Activated CD4-positive, CD25-positive, alpha-beta regulatory T cell treated with anti-CD3 and anti-CD28 coated beads, Interleukin-2, amount 50 U/mL, for 16 hours (primary cell): Measurements from ENCODE around the gene LCE2B.

ENCODE experiments used
- DNase-seq: peaks from one replicate; pipeline ENCODE4 v3.0.0-alpha.2; 2020; ENCODE audit warnings: low read depth, low spot score

Gene LCE2B

DNA sequence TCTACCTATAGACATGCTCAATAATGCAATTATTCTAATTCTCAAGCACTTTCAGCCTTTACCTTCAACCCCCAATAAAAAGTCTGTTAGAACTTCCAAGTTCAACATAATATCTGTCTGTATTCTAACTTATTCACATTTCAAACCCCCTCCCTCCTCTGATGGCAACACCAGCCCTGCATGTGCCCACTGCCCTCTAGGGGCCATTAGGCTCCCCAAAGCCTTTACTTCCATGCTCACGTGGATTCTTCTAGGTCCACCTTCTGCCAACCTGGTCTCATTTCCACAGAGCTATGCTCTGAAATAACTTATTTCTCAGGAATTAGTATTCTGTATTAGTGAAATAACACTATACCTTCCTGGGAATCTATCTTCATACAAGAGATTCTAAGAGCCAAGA lies 49.7 kb downstream of the LCE2B start:
- no peak for DNase-seq
